Left forelimb (tissue), 1 donor: ENCODE measurements around the gene NRP2.

Experiments
- DNase-seq: peaks from one replicate; pipeline ENCODE4 v3.0.0-alpha.2; 2018; ENCODE audit warnings: low spot score

The NRP2 gene

DNA sequence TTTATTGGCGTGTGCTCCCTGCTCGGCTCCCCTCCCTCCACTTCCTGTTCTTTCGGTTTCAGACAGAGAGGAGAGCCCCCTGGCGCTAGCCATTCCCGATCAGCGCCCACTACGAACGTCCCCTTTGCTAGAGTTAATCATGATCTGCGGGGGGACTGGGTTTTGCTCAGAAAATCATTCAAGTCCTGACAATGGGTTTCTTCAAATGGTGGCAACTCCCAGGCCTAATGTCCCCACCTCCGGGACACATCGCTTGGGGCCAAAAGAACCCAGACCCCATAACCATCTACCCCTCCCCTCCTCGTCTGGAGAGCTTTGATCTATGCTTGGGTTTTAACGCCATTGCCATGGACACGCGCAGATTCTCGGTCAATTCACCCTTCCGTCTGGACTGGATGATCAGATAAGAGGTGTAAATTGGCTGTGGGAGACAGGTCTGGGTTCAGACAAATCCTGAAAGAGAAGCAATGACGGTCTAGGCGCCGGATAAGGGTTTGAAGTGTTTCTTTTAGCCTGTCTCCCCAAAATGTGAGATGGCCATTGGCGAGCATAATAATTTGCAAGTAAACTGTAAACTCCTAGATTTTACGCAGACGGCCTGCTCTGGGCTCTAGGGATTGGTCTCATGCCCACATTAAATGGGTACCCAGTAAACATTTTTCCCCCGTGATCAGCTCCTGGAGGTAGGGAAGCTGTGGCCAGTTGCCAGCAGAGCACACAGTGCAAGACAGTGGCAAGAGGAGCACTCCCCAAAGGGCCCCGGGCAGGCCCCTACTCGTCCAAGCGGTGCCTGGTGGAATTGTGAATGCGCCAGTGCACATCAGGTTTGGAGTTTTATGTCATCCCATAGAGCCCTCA, 4.7 kb downstream of the NRP2 start:
- no peak for DNase-seq

DNA sequence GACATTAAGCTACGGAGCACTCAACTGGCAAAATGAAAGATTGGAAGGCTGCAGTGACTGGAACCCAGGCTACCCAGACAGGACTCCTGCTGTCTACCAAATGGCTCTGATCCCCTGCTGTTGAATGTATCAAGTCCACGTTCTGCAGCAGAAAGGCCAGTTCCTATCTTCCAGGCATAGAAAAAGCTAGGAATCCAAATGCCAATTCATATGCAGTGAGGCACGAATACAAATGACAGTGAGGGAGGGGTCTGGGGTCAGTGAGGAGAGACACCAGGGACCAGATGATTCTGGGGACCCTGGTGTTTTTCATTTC, 5.3 kb downstream of the NRP2 start:
- DNase-seq, result no peak

DNA sequence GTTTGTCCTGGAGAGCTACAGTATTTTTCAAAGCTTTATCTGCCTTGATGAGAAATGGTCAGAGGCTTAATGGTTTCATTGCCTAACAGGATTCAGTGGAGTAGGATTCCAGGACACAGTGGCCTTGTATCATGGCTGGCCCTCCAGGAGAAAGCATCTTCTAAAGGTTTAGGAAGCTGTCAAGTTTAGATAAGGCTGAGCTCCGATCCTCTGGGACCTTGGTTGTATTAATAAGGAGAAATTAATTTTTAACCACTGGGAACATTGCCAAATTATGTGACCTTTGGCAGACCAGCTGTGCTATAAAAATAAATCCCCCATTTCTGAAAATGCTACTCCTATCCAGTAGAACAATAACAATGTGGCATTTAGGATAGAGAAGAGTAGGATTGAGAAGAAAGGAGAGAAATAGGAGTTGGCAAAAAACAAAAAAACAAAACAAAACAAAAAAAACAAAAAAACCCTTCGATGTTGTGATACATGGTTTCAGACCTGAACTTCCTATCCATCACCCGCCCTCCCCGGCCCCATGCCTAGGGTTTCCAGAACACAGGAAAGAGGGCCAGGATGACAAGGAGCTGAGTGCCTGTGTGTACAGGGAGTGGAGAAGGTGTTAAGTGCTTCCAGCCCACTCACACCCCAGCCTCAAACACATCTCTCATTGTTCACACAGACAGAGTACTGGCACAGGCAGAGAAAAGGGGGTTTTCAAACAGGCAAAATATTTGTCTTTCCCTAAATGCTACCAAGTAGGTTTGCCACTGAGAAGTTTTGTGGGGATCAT, 6.3 kb downstream of the NRP2 start:
- no peak for DNase-seq

DNA sequence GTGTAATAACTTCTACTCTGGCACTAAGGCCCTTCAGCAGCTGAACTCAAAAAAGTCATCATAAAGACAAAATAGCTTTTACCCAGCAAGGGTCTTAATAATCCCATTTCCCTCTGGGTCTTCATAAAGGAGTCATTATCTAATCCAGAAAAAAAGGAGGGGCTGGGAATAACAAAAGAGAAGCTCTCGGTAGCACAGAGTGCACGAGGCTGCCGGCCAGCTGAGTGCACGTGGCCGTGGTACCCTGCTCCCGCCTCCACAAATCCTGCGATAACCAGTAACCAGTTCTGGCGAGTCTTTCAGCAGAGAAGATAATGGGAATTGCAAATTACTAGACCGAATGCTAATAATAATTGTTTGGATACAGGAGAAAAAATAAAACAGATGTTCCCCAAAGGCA, 7.5 kb downstream of the NRP2 start:
- no peak for DNase-seq

DNA sequence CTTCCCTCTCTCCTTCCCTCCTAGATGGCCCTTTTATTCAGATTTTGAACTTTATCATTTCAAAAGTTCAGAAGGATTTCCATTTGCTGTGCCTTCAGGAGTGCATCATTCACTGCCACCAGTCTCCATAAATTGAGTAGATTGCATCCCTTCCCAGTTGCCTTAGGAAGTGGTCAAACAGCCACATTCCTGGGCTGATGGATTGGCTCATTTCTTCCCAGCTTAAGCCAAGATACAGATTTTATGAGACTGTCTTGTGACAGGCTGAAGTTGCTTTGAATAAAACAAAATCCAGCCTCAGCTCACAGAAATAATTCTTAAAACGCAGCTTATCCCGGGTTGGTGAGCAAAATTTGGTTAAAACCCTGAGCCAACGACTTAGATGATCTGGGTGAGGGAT, 9.8 kb downstream of the NRP2 start:
- DNase-seq, result no peak

DNA sequence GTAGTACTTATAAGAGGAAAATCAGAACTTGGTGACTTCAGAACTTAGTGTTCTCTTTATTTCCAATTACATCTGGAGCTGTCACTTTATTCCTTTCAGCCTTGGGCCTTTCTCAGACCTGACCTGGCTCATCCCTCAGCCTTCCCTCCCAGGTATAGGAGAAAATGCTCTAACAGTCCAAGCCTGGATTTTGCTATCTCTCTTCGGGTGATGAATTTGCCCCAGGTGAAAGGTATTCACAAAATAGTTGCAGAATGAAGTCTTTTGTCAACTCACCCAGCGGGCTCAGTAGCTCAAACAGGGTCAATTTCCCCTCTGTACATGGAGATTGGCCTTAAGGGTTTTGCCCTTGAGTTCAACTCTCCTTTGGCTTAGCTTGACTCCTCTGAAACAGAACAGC, 12.0 kb downstream of the NRP2 start:
- no peak for DNase-seq

DNA sequence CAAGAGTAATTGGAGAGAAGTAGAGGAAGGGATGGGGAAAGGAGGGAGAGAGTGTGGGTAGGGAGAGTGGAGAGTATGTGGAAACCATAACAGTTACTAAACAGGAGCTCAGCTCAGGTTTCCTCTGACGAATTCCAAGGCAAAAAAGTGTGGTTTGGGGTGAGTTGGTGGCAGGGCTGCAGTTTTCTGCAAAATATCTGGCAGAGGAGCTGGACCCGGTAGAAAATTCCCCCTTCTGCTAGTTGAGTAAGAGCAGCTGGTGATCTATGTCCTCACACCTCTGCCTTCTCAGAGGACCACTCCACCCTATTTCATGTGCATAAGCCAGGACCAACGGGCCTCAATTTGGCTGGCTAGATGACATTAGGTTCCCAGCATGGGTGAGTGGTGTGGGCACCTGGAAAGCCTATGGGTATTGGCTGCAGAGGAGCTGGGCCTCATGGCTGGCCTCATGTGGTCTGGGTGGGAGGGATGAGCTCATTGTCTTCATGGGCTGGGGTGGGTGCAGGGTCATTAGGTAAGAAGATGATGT, 13.2 kb downstream of the NRP2 start:
- no peak for DNase-seq

DNA sequence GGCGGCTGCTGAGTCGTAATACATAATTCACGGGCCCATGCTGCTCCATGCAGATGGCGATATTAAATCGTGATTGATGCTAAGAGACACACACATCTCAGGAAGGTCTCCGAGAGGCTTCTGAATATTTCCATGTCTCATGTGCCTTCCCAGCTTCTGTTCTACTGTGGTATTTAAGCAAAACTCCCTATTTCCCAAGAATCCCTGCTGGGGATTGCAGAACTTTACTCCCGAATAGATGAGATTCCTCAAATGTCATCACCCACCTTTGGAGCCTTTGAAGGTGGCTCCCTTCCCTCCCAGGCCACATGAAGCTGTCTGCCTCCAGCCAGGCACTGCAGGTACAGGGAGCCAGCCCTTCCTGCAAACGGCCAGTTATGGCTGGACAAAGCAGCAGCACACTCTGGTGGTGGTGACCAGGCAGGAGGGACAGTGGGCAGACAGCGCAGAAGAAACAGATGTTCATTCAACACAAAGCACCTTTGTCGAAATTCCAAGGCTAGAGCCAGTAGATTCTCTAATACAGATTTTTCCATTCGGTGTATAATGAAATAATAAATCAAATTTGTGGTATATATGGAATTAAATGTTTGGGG, 14.1 kb downstream of the NRP2 start:
- DNase-seq, result no peak

DNA sequence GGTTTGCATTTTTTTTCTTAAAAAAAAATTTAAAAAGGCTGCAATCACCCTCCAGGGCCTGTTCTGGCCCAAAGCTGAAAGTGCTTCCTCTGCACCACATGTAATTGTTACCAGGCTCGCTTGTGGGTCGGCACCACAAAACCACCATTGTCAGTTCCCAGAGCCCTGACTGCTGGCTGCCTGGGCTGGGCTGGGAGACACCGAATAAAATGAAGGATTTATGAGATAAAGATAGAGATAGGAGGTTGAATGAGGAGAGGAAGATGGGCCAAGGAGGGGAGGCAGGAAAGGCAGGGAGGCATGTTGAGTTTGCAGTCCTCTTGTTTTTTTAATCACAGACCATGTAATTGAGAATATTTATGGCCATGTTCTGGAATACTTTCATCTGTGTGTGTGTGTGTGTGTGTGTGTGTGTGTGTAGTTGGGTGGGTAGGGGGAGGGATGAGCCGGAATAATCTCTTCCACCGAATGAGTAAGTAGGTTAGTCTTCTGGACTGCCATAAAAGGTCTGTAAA, 14.7 kb downstream of the NRP2 start:
- DNase-seq, result no peak

DNA sequence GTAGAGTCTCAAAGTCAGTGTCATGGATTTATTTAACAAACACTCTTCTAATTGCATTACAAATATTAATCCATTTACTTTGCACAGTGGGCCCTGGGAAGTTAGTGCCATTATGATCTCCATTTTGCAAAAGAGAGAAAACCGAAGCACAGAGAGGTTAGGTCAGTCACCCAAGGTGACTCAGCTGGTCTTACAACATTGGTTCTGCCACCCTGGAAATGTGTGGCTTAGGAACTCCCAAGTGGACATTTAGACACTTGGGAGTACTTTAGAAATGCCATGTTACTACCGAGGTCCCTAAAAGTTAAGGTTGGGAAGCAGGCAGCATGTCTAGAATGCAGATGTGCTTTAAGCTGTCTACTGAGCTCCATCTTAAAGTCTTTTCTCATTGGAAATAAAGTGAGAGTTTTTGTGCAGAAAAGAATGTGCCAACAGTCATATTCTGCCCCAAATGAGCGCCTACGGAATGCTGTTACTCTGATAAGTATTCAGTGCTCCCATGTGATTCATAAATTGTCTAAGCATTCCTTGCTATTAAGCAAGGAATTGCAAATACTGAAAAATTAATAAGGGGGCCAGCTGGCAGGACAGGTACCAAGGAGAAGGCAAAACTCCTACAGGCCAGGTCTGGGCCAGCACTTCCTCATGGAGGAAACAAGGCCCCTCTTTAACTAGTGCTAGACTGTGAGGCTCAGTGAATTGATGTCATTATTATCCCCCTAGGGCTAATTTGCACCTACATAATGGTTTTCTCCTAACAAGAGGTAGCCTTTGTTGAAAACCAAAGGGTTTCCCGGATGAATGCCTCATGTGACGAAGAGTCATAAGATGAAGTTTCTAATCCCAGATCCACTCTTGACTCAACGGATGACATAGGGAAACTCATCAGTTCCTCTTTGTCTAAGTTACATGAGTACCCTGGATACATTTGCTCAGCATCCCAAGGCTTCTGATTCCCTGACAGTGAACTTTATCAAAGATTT, 16.3 kb downstream of the NRP2 start:
- DNase-seq, result no peak

DNA sequence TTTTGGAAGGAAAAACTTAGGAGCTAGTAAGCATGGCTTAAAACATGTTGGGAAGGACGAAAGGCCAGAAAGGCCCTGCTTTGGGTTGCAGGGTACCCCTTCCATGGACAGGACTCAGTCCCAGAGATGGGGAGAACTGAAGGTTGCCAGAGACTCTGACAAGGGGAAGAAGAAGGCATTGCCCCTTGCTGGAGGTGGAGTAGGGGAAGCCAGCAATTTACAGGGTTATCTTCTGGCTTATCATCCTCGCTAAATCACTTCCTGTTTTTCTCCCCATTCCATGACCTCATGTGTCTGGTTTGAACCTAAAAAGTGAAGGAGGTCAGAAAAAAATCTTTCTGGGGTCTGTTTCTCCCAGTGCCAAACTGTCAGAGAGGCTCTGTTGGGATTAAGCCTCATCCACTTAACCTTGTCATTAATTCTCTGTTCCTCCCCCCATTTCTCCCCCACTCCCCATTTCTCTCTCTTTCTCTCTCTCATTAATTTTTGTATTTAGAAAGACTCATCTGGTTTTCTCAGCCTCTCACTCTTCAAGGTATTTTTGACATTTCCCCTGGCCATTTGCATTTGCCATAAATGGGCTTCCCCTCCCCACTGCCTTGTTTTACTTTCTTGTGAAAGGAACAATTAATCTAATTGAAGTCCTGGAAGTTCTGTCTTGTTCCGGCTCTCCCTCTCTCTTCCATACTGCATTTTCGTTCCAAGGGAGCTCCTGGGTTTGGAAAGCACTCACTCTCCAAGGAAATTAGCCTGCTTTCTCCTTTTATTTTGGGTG, 17.4 kb downstream of the NRP2 start:
- DNase-seq, result no peak

DNA sequence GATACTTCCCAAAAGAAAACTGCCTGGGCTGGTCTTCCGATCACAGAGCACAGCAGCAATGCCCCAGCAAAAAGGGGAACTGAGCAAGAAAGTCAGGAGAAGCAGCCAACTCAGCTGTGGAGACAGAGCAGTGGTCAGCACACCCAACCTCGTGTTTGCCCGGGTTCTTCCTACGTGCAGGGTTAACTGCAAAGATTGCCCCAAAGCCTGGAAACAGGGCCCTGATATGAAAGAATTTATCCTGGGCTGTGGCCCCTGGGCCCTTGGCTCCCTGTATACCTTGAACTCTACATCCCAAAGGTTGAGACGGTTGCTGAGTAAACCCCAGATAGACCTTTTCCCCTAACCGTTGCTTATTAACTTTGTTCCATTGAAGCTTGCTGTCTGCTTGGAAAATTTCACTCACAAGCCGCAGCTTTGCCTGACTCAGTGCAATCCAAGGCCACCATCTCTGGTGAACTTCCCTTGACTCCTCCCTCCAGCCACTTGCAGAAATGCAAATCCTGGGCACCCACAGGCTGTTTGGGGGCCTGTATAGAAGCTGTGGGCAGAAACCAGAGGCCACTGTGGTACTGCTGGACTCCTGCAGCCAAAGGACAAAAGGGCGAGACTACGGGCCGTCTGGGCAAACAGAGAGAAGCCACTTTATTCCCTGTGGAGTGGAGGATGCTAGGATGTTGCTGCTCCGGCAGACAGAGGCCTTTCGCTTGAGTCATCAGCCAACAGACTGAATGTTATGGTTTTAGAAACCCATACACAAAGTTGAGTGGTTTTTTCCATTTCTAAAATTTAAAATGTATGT, 18.2 kb downstream of the NRP2 start:
- no peak for DNase-seq

DNA sequence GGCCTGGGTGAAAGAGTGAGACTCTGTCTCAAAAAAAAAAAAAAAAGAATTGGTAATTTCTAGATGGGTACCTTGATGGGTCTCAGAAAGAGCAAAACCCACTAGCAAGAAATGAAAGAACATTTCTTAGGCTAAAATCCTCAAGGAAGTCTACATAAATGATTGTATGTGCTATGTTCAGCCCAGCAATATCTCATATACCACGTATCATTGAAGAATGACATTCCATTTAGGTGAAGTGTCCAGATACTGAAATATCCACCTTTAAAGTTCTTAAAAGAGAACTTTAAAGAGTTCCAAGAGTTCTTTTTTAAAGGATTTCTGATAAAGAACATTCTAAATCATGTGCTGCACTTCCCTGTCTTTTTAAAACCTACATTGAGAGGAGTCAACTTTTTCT, 19.2 kb downstream of the NRP2 start:
- no peak for DNase-seq

DNA sequence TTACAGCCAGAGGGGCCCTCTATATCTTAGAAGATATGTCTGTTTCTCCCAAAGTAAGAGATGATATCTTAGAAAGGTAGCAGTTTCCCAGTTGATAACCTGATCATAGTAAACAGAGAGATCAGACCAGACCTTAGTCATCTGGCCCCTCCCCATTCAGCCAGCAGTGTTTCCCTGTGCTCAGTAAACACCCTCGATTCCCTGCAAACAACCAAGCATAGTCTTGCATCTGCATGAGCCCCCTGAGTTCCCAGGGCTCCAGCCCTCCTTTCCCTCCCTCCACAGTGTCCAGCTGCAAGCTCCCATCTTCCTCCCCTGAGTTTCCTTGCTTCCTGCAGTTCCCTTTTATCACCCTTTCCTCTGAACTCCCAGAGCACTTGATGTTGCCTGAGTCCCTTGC, 20.3 kb downstream of the NRP2 start:
- DNase-seq, result no peak

DNA sequence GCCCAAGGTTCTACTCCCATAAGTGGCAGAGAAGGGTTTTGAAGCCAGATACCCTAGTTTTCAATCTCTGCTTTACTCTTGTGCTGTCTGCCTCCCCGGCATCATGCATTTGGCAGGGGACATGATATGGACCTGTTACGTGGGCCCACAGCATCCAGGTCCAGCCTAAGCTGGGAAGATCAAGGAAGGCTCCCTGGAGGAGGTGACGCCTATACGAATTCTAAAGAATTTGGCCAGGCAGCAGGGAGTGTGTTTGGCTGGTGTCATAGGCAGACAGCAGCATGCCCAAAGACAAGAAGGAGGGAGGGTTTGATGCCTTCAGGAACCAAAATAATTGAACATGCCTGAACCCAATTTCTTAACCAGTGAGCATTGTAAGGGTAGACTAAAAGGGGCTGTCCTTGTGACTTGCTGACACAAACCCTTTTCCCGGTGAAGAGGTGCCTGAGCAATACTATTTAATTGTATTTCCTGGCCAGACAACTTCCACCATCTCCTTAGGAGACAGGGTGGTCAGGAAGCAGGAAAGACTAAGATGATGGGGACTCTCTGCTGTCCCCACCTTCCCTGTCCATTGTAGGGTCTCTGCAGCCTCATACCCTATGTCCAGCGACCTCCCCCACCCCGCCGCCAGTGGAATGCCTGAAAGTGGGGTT, 21.3 kb downstream of the NRP2 start:
- DNase-seq, result no peak

DNA sequence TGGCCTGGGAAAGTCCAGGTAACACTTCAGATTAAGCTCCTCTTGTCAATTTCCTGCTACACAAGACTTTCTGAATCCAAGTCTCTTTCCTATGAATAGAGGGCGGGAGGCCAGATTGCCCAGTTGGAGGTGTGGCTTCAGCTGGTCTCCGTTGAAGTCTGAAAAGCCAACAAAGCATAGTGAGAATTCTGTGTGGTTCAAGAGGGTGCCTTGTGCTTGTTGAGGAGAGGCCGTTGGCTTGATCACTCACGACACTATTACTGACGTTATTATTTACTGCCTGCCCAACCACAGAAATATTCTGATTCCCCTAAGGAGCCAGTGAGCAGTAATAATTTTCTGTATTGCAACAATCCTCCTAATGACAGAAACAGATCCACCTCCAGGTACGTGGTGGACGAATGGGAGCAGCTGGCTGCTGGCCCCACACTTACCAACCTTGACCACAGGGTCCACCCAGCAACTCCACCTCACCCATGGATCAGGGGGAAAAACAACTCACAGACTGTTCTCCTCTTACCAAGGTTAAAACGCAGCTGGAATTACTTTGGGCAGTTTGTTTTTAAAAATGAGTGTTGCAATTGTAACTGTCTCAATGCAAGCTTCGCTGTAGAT, 21.9 kb downstream of the NRP2 start:
- no peak for DNase-seq

DNA sequence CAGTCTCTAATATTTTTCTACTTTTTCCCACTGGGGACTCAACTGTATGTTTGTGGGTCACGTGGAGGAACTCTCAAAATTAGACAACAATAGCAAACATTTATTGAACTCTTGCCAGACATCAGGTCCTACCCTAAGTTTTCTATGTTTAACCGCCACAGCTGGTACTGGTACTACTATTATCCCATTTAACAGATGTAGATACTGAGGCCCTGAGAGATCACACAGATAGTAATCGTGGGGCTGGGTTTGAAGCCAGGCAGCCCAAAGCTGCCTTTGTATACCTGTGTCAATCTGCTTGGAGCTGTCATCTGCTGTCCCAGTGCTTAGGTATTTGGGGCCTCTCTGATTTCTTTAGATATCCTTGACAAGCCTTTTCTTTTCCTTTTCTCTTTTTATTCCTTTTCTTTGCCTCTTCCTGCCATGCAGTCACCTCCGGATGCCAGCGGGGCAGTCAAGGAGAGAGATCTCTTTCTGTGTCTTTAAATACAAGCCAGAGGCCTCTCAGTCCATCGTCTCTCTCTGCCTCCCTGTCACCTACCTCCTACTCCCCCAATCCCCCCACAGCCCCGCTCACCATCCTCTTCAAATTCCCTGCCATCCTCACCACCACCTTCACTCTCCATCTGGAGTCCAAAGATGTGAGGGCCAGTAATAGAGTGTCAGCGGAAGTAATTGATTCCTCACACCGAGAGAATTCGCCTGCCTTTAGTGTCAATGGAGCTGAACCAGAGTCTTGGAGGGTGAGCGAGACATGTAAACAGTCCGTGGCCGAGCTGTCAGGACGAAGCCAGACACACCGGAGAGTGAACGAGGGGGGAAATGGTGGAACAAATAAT, 23.4 kb downstream of the NRP2 start:
- DNase-seq, result no peak
